Measurements from ENCODE around the gene RPS6KA5.
"Not testable (repeated sequence)": the region's sequence is repeated elsewhere in the genome, so short reads cannot be mapped to it uniquely, and the experiment has no call there.

Gene RPS6KA5

GRCh38 chr14:90857866-90858265 lies 202.6 kb downstream of the RPS6KA5 start:
- DNase-seq (ENCODE audit: low read depth), result no peak
- no peak for TF ChIP-seq CTCF (IDR thresholded peaks at IDR 0.05; ENCODE audit: control insufficient read depth, insufficient read depth, low read depth, low read length, missing control alignments)
- H3K4me3 ChIP-seq (ENCODE audit: control insufficient read depth, low read depth, low read length), result peak overlapping the region; percentile 19

GRCh38 chr14:90856115-90856514 lies 204.3 kb downstream of the RPS6KA5 start:
- not testable (repeated sequence) for DNase-seq (ENCODE audit: low read depth); H3K4me3 ChIP-seq (ENCODE audit: control insufficient read depth, low read depth, low read length)

GRCh38 chr14:90853116-90853515 lies 207.3 kb downstream of the RPS6KA5 start:
- no peak for DNase-seq (ENCODE audit: low read depth)
- TF ChIP-seq CTCF (IDR thresholded peaks at IDR 0.05; ENCODE audit: control insufficient read depth, insufficient read depth, low read depth, low read length, missing control alignments), result no peak
- no peak overlapping the region for H3K4me3 ChIP-seq (ENCODE audit: control insufficient read depth, low read depth, low read length)

- no peak overlapping the region for H3K4me3 ChIP-seq (ENCODE audit: control insufficient read depth, low read depth, low read length)
- no peak for DNase-seq (ENCODE audit: low read depth)
- no peak for TF ChIP-seq CTCF (IDR thresholded peaks at IDR 0.05; ENCODE audit: control insufficient read depth, insufficient read depth, low read depth, low read length, missing control alignments)
Observed at GRCh38 chr14:90851327-90852036, 209.0 kb downstream of the RPS6KA5 start.

GRCh38 chr14:90850487-90850886 lies 210.0 kb downstream of the RPS6KA5 start:
- H3K4me3 ChIP-seq (ENCODE audit: control insufficient read depth, low read depth, low read length), result no peak overlapping the region
- no peak for TF ChIP-seq CTCF (IDR thresholded peaks at IDR 0.05; ENCODE audit: control insufficient read depth, insufficient read depth, low read depth, low read length, missing control alignments)
- DNase-seq (ENCODE audit: low read depth), result no peak

GRCh38 chr14:90849787-90850444 lies 210.5 kb downstream of the RPS6KA5 start:
- TF ChIP-seq CTCF (IDR thresholded peaks at IDR 0.05; ENCODE audit: control insufficient read depth, insufficient read depth, low read depth, low read length, missing control alignments), result no peak
- no peak overlapping the region for H3K4me3 ChIP-seq (ENCODE audit: control insufficient read depth, low read depth, low read length)
- DNase-seq (ENCODE audit: low read depth), result no peak

GRCh38 chr14:90848944-90849731 lies 211.3 kb downstream of the RPS6KA5 start:
- no peak for DNase-seq (ENCODE audit: low read depth)
- no peak overlapping the region for H3K4me3 ChIP-seq (ENCODE audit: control insufficient read depth, low read depth, low read length)

More at GRCh38 chr14:90848944-90849731, 211.3 kb downstream of the RPS6KA5 start:
- TF ChIP-seq CTCF (IDR thresholded peaks at IDR 0.05; ENCODE audit: control insufficient read depth, insufficient read depth, low read depth, low read length, missing control alignments), result no peak

Measured in AG09309 (cell line).